ENCODE measurements around the gene STX16.

The STX16 gene

GRCh38 chr20:58701431-58702160 lies 50.5 kb downstream of the STX16 start:
- H3K27ac ChIP-seq (ENCODE audit: low read depth, low read length): no peak overlapping the region
- H3K9me3 ChIP-seq (ENCODE audit: insufficient read depth, low read depth, low read length): no peaks in the 10 kb centered on the region
- H3K9ac ChIP-seq (ENCODE audit: low read depth, low read length): no peak overlapping the region
- 90% methylated on average over 29 of the region's 29 CpGs for WGBS
- no peak overlapping the region for H3K4me3 ChIP-seq (ENCODE audit: low read length)
- no peaks in the 10 kb centered on the region for H3K27me3 ChIP-seq (ENCODE audit: insufficient read depth, low read length)
- no peaks in the 10 kb centered on the region for H3K4me1 ChIP-seq (ENCODE audit: insufficient read depth, low read length)
- peaks cover 65% of the 10 kb centered on the region for H3K36me3 ChIP-seq (ENCODE audit: insufficient read depth, low read length)

GRCh38 chr20:58702161-58702510 lies 51.1 kb downstream of the STX16 start:
- WGBS: 91% methylated on average over 9 of the region's 9 CpGs
- Histone ChIP-seq H3K4me3 (ENCODE audit: low read length) (no peak overlapping the region), H3K9me3 (ENCODE audit: insufficient read depth, low read depth, low read length) (no peaks in the 10 kb centered on the region)

GRCh38 chr20:58702859-58703648 lies 52.0 kb downstream of the STX16 start:
- Histone ChIP-seq H3K27ac (ENCODE audit: low read depth, low read length) (no peak overlapping the region), H3K36me3 (ENCODE audit: insufficient read depth, low read length) (peaks cover 63% of the 10 kb centered on the region), H3K4me3 (ENCODE audit: low read length) (no peak overlapping the region), H3K9me3 (ENCODE audit: insufficient read depth, low read depth, low read length) (no peaks in the 10 kb centered on the region), H3K9ac (ENCODE audit: low read depth, low read length) (no peak overlapping the region), H3K27me3 (ENCODE audit: insufficient read depth, low read length) (no peaks in the 10 kb centered on the region), H3K4me1 (ENCODE audit: insufficient read depth, low read length) (no peaks in the 10 kb centered on the region)
- 93% methylated on average over 28 of the region's 28 CpGs for WGBS

More at GRCh38 chr20:58702161-58702510, 51.1 kb downstream of the STX16 start:
- no peaks in the 10 kb centered on the region for H3K27me3 ChIP-seq (ENCODE audit: insufficient read depth, low read length)
- H3K9ac ChIP-seq (ENCODE audit: low read depth, low read length): no peak overlapping the region
- no peaks in the 10 kb centered on the region for H3K4me1 ChIP-seq (ENCODE audit: insufficient read depth, low read length)
- no peak overlapping the region for H3K27ac ChIP-seq (ENCODE audit: low read depth, low read length)
- H3K36me3 ChIP-seq (ENCODE audit: insufficient read depth, low read length): peaks cover 65% of the 10 kb centered on the region

DNA sequence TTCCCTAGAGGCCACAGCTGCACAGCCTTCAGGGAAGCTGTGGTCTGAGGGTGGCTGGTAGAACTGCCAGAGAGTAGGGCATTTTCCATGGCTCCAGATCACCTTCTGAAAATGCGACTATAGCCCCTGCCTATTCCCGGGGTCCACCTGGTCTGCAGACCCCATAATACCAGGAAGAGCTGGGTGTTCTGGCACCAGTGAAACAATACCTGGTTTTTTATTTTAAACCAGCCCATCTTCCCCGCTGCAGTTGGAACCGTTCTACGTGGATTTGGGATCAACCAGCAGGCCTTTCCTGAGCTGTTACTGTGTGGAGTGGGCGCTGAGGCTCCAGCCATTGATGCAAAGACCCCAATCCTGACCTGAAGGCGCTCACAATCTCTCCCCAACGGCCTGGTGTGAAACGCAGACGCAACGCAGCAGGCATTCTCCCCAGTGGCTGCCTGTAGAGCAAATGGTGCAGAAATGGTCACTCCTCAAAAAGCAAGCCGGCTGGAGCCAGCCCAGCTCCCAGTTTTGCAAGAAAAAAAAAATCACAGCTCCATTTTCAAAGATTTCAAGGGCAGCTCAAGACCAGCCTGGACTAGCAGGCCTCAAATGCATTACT lies 52.8 kb downstream of the STX16 start:
- no peaks in the 10 kb centered on the region for H3K27me3 ChIP-seq (ENCODE audit: insufficient read depth, low read length)
- no peak overlapping the region for H3K27ac ChIP-seq (ENCODE audit: low read depth, low read length)
- no peak overlapping the region for H3K4me3 ChIP-seq (ENCODE audit: low read length)
- no peaks in the 10 kb centered on the region for H3K4me1 ChIP-seq (ENCODE audit: insufficient read depth, low read length)
- WGBS: 96% methylated on average over 12 of the region's 12 CpGs
- H3K36me3 ChIP-seq (ENCODE audit: insufficient read depth, low read length): peaks cover 57% of the 10 kb centered on the region
- no peak overlapping the region for H3K9ac ChIP-seq (ENCODE audit: low read depth, low read length)
- H3K9me3 ChIP-seq (ENCODE audit: insufficient read depth, low read depth, low read length): no peaks in the 10 kb centered on the region

- H3K4me3 ChIP-seq (ENCODE audit: low read length): no peak overlapping the region
- WGBS: 94% methylated on average over 14 of the region's 14 CpGs
- no peak overlapping the region for H3K9ac ChIP-seq (ENCODE audit: low read depth, low read length)
- peaks cover 45% of the 10 kb centered on the region for H3K36me3 ChIP-seq (ENCODE audit: insufficient read depth, low read length)
- no peaks in the 10 kb centered on the region for H3K27me3 ChIP-seq (ENCODE audit: insufficient read depth, low read length)
- no peaks in the 10 kb centered on the region for H3K4me1 ChIP-seq (ENCODE audit: insufficient read depth, low read length)
- no peak overlapping the region for H3K27ac ChIP-seq (ENCODE audit: low read depth, low read length)
- H3K9me3 ChIP-seq (ENCODE audit: insufficient read depth, low read depth, low read length): no peaks in the 10 kb centered on the region
These were observed 54.3 kb downstream of the STX16 start for GRCh38 chr20:58705208-58705926.

DNA sequence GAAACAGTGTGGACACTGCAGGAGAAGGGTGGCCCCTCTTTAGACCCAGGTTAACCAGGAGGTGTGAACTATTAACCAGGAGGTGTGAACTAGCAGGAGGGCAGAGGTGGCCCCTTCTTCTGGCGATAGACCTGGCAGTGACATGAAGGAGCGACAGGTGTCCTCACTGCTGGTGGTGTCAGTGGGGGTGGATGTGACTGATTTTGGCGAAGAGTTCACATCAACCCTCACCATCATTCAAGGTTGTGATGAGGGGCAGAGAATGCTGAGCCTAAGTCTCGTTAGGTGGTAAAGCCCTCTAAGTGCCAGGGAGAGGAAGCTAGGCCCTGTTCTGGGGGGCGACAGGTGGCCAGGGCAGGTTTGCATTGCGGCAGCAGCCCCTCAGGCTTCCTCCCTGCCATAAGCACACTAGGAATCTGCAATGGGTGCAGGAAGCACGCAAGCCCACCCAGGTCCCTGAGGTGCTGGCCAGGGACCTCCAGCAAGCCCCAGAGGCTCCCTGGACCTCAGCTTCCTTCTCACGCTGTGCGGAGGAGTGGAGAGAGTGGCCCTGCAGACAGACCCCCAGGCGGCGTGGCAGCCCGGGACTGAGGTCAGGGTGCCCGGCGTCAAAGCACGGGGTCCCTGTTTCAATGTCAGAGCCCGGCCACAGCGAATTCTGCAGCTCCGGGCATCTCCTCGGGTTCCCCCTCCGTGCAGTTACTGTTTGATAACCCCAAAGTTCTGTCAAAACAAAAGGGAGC lies 55.2 kb downstream of the STX16 start:
- Histone ChIP-seq H3K27me3 (ENCODE audit: insufficient read depth, low read length) (no peaks in the 10 kb centered on the region), H3K9me3 (ENCODE audit: insufficient read depth, low read depth, low read length) (no peaks in the 10 kb centered on the region), H3K27ac (ENCODE audit: low read depth, low read length) (no peak overlapping the region), H3K36me3 (ENCODE audit: insufficient read depth, low read length) (peaks cover 43% of the 10 kb centered on the region), H3K9ac (ENCODE audit: low read depth, low read length) (no peak overlapping the region), H3K4me3 (ENCODE audit: low read length) (no peak overlapping the region), H3K4me1 (ENCODE audit: insufficient read depth, low read length) (no peaks in the 10 kb centered on the region)
- WGBS: 89% methylated on average over 19 of the region's 20 CpGs

- H3K27ac ChIP-seq (ENCODE audit: low read depth, low read length): no peak overlapping the region
- H3K9me3 ChIP-seq (ENCODE audit: insufficient read depth, low read depth, low read length): no peaks in the 10 kb centered on the region
- WGBS: 94% methylated on average over 23 of the region's 23 CpGs
- peaks cover 38% of the 10 kb centered on the region for H3K36me3 ChIP-seq (ENCODE audit: insufficient read depth, low read length)
- no peak overlapping the region for H3K9ac ChIP-seq (ENCODE audit: low read depth, low read length)
- no peak overlapping the region for H3K4me3 ChIP-seq (ENCODE audit: low read length)
- no peaks in the 10 kb centered on the region for H3K27me3 ChIP-seq (ENCODE audit: insufficient read depth, low read length)
- no peaks in the 10 kb centered on the region for H3K4me1 ChIP-seq (ENCODE audit: insufficient read depth, low read length)
These were observed 56.0 kb downstream of the STX16 start for GRCh38 chr20:58706975-58707681.

DNA sequence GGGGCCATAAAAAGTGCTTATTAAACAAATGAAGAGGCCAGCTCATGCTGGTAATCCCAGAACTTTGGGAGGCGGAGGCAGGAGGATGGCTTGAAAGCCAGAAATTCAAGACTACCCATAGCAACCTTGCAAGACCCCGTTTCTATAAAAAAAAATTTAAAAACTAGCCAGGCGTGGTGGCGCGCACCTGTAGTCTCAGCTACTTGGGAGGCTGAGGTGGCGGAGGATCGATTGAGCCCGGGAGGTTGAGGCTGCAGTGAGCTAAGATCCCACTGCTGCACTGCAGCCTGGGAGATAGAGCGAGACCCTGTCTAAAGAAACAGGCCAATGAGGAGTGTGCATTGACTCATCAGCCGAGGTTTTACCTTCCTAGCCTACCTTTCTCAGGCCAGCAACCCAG lies 56.7 kb downstream of the STX16 start:
- Histone ChIP-seq H3K36me3 (ENCODE audit: insufficient read depth, low read length) (peaks cover 31% of the 10 kb centered on the region), H3K4me1 (ENCODE audit: insufficient read depth, low read length) (no peaks in the 10 kb centered on the region), H3K9me3 (ENCODE audit: insufficient read depth, low read depth, low read length) (no peaks in the 10 kb centered on the region), H3K9ac (ENCODE audit: low read depth, low read length) (no peak overlapping the region), H3K27me3 (ENCODE audit: insufficient read depth, low read length) (no peaks in the 10 kb centered on the region), H3K27ac (ENCODE audit: low read depth, low read length) (no peak overlapping the region), H3K4me3 (ENCODE audit: low read length) (no peak overlapping the region)
- 95% methylated on average over 10 of the region's 10 CpGs for WGBS

- Histone ChIP-seq H3K4me3 (ENCODE audit: low read length) (no peak overlapping the region), H3K9ac (ENCODE audit: low read depth, low read length) (no peak overlapping the region), H3K27me3 (ENCODE audit: insufficient read depth, low read length) (no peaks in the 10 kb centered on the region), H3K4me1 (ENCODE audit: insufficient read depth, low read length) (no peaks in the 10 kb centered on the region), H3K36me3 (ENCODE audit: insufficient read depth, low read length) (peaks cover 25% of the 10 kb centered on the region), H3K27ac (ENCODE audit: low read depth, low read length) (no peak overlapping the region), H3K9me3 (ENCODE audit: insufficient read depth, low read depth, low read length) (no peaks in the 10 kb centered on the region)
- 95% methylated on average over 28 of the region's 28 CpGs for WGBS
These were observed 57.3 kb downstream of the STX16 start for GRCh38 chr20:58708246-58708931.
